Measurements from ENCODE around the gene ALDH1L1. TPM values are rescaled to one million over a fixed set of nuclear protein-coding genes. Genes with fewer than 3 reads are reported as not detected.

Gene ALDH1L1
- total RNA-seq, 1 donor = under 0.01 TPM

DNA sequence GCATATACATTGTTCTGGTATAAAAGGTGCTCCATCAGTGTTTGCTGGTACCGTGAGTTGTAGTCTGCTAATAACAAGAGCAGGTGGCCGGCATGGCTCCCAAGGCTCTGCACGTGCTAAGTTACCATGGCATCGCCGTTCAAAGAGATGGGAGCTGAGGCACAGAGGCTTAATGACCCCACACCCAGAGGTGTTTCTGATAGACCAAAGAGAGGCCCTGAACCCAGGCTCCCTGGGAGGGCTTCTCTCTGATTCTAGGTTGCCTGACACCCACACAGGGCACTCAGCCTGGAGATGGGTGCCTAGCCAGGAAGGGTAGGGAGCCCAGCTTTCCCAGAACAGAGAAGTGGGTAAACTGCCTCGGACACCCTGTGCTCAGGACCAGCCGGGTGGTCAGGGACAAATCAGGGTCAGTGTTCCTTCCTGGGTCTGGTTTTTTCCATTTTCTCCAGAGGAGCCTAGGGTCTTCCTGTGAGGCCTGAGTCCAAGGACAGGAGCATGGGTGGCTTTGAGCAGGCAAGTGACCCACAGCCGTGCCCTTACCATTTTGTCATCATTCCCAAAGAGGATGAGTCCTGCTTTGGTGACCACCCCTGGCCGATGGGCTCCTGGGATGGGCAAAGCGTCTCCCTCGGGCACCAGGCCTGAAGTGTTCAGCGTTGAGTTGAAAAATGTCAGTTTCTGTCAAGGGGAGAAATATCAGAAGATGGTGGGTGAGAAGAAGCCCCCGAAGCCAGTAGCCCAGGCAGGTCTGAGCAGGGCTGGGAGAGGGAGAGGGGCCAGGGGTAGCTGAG lies 27.3 kb downstream of the ALDH1L1 start:
- Histone ChIP-seq H3K4me2 (ENCODE audit: insufficient read depth, low read length) (no peak overlapping the region), H3K9me3 (ENCODE audit: low read depth, low read length) (no peaks in the 10 kb centered on the region)
- TF ChIP-seq, protein P1, sequence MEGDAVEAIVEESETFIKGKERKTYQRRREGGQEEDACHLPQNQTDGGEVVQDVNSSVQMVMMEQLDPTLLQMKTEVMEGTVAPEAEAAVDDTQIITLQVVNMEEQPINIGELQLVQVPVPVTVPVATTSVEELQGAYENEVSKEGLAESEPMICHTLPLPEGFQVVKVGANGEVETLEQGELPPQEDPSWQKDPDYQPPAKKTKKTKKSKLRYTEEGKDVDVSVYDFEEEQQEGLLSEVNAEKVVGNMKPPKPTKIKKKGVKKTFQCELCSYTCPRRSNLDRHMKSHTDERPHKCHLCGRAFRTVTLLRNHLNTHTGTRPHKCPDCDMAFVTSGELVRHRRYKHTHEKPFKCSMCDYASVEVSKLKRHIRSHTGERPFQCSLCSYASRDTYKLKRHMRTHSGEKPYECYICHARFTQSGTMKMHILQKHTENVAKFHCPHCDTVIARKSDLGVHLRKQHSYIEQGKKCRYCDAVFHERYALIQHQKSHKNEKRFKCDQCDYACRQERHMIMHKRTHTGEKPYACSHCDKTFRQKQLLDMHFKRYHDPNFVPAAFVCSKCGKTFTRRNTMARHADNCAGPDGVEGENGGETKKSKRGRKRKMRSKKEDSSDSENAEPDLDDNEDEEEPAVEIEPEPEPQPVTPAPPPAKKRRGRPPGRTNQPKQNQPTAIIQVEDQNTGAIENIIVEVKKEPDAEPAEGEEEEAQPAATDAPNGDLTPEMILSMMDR (IDR thresholded peaks at IDR 0.05; ENCODE audit: extremely low read depth, low read depth, low read length) = no peak

DNA sequence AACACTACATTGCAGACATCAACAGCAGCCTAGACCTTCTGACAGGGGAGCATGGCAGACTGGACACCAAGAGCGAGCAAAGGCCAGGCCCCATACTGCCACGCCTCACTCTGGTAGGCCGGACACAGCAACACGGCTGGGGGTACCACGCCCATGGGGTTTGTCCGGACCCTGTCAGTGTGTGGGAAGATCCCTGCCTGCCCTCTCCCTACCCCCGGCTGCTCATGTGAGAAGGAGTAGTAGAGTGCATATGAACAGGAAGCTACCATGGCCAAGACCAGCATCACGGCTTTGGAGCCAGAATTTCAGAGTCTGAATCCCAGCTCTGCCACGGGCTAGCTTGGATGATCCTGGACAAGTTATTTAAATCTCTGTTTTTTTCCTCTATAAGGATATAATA lies 27.9 kb downstream of the ALDH1L1 start:
- H3K4me3 ChIP-seq (ENCODE audit: insufficient read depth, low read length) = no peak overlapping the region
- H3K9me3 ChIP-seq (ENCODE audit: low read depth, low read length) = no peaks in the 10 kb centered on the region
- H3K4me1 ChIP-seq (ENCODE audit: insufficient read depth, low read length) = no peaks in the 10 kb centered on the region
- peaks cover 20% of the 10 kb centered on the region for H3K27me3 ChIP-seq (ENCODE audit: insufficient read depth, low read length)
- TF ChIP-seq, protein P1 (IDR thresholded peaks at IDR 0.05; ENCODE audit: extremely low read depth, low read depth, low read length) = no peak
- no peak overlapping the region for H3K27ac ChIP-seq (ENCODE audit: low read depth, low read length)
- no peaks in the 10 kb centered on the region for H3K79me2 ChIP-seq (ENCODE audit: insufficient read depth, low read length)
- H3K4me2 ChIP-seq (ENCODE audit: insufficient read depth, low read length) = no peak overlapping the region
- H4K20me1 ChIP-seq (ENCODE audit: insufficient read depth, low read length) = no peaks in the 10 kb centered on the region
- no peaks in the 10 kb centered on the region for H3K36me3 ChIP-seq (ENCODE audit: insufficient read depth, low read length)
- no peak overlapping the region for H2AFZ ChIP-seq (ENCODE audit: low read length)
- DNase-seq (ENCODE audit: insufficient read length, low spot score, missing footprints) = peak; percentile 68

More for the DNA sequence above, 27.3 kb downstream of the ALDH1L1 start:
- Histone ChIP-seq H3K79me2 (ENCODE audit: insufficient read depth, low read length) (no peaks in the 10 kb centered on the region), H3K4me3 (ENCODE audit: insufficient read depth, low read length) (no peak overlapping the region), H4K20me1 (ENCODE audit: insufficient read depth, low read length) (no peaks in the 10 kb centered on the region), H3K27ac (ENCODE audit: low read depth, low read length) (no peak overlapping the region), H3K4me1 (ENCODE audit: insufficient read depth, low read length) (no peaks in the 10 kb centered on the region), H2AFZ (ENCODE audit: low read length) (no peak overlapping the region), H3K27me3 (ENCODE audit: insufficient read depth, low read length) (peaks cover 20% of the 10 kb centered on the region), H3K36me3 (ENCODE audit: insufficient read depth, low read length) (no peaks in the 10 kb centered on the region)
- DNase-seq (ENCODE audit: insufficient read length, low spot score, missing footprints) = peak; percentile 34

DNA sequence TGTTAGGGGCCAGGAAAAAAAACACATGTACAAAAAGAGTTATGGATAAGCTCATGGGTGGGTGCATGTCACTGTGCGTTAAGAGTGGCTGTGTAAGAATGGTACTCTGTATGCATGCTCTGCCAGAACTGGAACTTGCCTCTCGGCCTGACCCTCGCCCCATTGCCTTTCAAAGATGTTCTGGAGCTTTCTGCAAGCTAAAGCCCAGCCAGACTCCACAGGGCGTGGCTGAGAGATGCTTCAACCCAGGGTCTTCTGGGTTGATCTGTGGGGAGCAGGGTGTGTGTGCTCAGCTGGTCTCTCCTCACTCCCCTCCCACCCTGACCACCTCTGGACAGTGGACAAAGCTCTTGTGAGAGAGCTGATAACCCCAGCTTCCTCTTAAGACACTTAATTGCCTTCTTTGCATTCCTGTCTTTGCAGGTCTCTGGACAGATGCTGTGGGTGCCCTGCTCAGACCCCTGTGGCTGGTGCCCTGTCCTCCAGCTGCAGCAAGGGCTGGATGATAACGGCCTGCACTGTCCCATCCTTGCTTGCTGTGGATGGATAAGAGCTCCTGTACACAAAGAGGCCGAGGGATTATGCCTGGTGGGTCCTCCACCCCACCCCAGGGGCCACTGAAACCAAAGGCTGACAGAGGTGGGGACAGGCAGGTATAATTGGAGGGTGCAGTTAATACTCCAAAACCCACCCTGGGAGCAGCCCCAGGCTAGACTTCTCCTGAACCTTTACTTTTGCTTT lies 28.7 kb downstream of the ALDH1L1 start:
- Histone ChIP-seq H3K36me3 (ENCODE audit: insufficient read depth, low read length) (no peaks in the 10 kb centered on the region), H2AFZ (ENCODE audit: low read length) (no peak overlapping the region), H3K27ac (ENCODE audit: low read depth, low read length) (no peak overlapping the region), H3K4me2 (ENCODE audit: insufficient read depth, low read length) (no peak overlapping the region), H3K4me3 (ENCODE audit: insufficient read depth, low read length) (no peak overlapping the region), H3K4me1 (ENCODE audit: insufficient read depth, low read length) (no peaks in the 10 kb centered on the region), H3K79me2 (ENCODE audit: insufficient read depth, low read length) (no peaks in the 10 kb centered on the region), H4K20me1 (ENCODE audit: insufficient read depth, low read length) (no peaks in the 10 kb centered on the region), H3K27me3 (ENCODE audit: insufficient read depth, low read length) (peaks cover 20% of the 10 kb centered on the region), H3K9me3 (ENCODE audit: low read depth, low read length) (no peaks in the 10 kb centered on the region)
- DNase-seq (ENCODE audit: insufficient read length, low spot score, missing footprints) = peak; percentile 69
- TF ChIP-seq, protein P1 (IDR thresholded peaks at IDR 0.05; ENCODE audit: extremely low read depth, low read depth, low read length) = no peak

DNA sequence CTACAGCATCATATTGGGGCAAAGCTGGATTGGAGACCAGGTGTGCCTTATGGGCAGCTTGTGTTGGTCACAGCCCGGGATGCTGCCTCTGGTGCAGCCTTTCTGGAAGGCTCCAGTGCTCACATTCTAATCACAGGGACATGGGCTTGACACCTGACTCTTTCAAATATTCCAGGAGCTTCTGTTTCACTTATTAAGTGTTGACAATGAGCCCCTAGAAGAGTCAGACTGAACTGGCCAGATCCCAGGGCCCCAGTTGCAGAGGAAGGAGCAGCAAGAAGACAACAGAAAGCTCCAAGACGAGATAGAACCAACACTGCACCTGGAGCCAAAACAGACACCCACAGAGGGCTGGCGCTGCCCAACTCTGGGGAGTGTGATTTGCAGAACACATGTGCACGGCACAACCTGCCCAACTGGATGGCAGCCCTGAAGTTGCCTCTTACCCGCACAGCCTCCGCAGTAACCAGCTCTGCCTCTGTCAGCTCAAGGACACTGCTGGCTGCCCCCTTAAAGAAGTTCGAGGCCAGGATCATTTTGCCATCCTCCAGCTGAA lies 30.3 kb downstream of the ALDH1L1 start:
- Histone ChIP-seq H3K9me3 (ENCODE audit: low read depth, low read length) (no peaks in the 10 kb centered on the region), H3K4me3 (ENCODE audit: insufficient read depth, low read length) (no peak overlapping the region), H3K79me2 (ENCODE audit: insufficient read depth, low read length) (no peaks in the 10 kb centered on the region), H3K36me3 (ENCODE audit: insufficient read depth, low read length) (no peaks in the 10 kb centered on the region), H2AFZ (ENCODE audit: low read length) (no peak overlapping the region), H4K20me1 (ENCODE audit: insufficient read depth, low read length) (no peaks in the 10 kb centered on the region), H3K4me2 (ENCODE audit: insufficient read depth, low read length) (no peak overlapping the region), H3K27ac (ENCODE audit: low read depth, low read length) (no peak overlapping the region), H3K4me1 (ENCODE audit: insufficient read depth, low read length) (no peaks in the 10 kb centered on the region), H3K27me3 (ENCODE audit: insufficient read depth, low read length) (peaks cover 24% of the 10 kb centered on the region)
- TF ChIP-seq, protein P1 (IDR thresholded peaks at IDR 0.05; ENCODE audit: extremely low read depth, low read depth, low read length) = no peak
- peak; percentile 15 for DNase-seq (ENCODE audit: insufficient read length, low spot score, missing footprints)
